GM18502 (cell line): ENCODE data around the gene SHF.

Source experiments
- ATAC-seq: cut with Tn5 transposase; IDR thresholded peaks from one replicate; pipeline ENCODE4 v1.9.1; 2021; ENCODE audit warnings: mild to moderate bottlenecking; ENCODE audit not compliant: unreplicated experiment, poor library complexity

SHF gene

GRCh38 chr15:45174069-45174468 is 13.7 kb downstream of the SHF start:
- ATAC-seq: no peak

DNA sequence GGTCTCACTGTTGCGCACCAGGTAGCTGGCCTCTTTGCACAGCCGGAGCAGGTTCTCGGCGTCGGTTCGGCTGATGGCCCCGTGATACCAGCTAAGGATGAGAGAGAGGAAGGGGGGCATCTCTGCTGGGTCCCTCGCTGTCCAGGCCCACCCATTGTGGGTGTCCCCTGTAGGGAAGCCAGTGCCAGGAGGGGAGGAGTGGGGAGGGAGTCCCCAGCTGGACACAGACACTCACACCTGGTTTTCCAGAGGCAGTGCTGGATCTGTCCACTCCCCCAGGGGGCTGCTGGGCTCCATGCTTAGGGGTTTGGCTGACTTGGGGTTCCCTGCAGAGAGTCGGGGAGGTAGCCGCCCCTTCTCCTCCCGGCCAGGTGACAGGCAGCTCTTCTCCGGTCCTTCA is 15.9 kb downstream of the SHF start:
- no peak for ATAC-seq

DNA sequence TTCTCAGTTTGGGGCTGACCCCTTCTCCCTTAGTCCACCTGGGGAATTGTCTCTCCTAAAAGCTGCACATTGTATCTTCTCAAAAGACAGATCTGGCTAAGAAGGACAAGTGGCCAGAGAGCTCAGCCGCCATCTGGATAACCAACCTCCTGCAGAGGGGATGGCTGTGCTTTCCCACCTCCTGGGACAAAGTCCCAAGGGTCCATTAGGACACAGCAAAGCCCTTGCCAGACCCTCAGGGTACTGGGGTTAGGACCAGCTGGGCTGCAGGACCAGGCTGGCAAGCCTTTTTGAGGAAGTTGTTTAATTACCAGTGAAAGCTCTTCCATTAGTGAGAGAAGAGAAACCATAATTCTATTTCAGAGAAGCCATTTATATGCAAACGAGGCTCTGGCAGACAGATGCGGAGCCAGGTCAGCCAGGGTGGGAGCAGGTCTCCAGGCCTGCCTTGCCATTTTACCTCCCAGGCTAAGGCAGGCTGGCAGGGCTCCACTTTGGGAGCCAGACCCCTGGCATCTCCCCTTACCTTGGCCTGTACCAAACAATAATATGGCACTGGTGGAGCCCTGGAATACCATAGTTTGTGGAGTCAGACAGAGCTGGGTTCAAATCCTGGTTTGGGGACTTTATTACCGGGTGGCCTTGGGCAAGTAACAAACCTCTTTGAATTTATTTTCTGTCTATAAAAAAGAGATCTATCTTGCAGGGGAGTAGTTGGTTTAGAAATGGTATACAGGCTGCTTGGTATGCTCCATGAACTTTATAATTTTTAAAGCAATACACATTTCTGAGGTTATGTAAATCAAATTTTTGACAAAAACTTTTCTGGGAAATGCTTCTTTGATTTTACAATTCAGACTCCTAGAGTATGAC is 17.9 kb downstream of the SHF start:
- no peak for ATAC-seq

DNA sequence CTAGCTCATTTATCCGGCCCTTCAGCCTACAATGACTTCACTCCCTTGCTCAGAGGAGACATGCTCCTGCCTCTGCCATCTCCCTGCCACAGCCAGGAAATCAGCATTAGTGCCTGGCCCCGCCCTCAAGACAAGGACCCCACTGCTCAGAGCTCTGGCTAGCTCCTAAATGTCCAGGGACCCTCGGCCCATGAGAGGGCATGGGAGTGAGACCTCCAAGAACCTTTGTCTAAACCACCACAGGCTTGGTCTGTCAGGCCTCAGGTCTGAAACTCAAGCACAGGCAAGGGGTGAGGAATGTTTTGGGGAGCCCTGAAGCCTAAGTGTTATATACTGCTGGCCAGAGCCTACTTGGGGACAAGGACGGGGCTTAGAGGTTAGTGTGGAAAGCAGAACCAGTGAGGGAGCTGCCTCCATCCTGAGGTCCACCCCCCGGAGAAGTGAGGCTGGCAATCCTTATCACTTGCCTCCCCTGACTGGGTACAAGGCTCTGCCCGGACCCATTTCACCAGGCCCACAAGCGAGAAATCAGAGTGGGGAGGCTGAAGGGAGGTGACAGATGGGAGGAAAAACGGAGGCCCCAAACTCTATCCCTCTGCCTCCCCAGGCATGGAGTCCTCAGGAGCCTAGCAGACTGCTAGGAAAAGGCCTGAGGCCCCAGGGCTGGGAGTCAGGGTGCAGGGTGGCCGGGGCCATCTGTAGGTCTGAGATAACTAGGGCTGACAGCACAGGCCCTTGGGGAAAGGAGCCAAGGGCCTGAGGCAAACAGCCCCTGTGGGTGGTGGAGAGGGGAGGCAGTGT is 18.8 kb downstream of the SHF start:
- no peak for ATAC-seq

GRCh38 chr15:45168286-45168685 is 19.5 kb downstream of the SHF start:
- ATAC-seq: no peak

DNA sequence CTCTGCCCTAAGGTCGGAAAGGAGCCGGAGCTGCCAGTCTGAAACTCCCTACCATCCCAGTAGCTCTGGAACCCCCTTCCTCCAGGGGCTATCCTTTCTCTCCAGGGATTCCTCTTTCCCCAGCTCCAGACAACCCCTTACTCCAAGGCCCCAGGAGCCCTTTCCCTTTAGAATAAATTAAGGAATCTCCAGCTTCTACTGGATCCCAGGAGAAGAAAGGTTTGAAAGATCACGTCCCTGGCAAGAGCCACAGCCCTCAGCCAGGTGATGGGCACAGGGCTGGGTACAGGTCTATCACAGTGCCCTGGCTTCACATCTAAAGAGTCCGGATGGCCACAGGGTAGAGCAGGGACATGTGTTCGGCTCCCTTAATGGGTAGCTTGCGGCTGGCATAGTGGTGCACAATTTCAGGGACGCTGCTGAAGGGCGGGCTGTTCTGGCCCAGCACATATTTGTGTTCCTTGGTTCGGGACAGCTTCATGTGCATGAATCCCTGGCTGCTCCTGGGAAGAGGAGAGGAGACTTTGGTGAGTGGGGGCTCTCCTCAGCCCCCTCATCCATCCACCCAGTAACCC is 20.0 kb downstream of the SHF start:
- ATAC-seq: no peak

- peak; percentile 96 for ATAC-seq
These were observed 20.7 kb downstream of the SHF start for GRCh38 chr15:45166834-45167630.

DNA sequence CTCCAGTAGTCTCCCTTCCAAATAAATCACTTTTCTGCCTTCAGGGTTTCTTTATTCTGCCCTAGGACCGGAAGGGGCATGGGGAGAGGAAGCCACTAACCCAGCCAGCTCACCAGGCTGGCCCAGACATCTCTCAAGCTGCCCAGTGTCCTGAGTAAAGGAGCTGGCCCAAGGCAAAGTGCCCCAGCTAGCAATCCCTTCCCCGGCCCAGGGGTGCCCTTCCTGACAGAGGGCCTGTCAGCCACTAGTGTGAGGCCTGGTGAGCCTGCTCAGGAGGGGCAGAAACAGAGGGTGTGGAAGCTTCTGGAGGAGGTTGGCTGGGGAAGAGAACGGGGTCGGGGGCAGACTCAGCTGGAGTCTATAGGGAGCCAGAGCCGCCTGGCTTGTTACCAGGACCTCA is 22.2 kb downstream of the SHF start:
- ATAC-seq: no peak

GRCh38 chr15:45164914-45165313 is 22.9 kb downstream of the SHF start:
- ATAC-seq: no peak

GRCh38 chr15:45163508-45163856 is 24.3 kb downstream of the SHF start:
- ATAC-seq: no peak

- ATAC-seq: no peak
These were observed 24.8 kb downstream of the SHF start for GRCh38 chr15:45162771-45163507.

DNA sequence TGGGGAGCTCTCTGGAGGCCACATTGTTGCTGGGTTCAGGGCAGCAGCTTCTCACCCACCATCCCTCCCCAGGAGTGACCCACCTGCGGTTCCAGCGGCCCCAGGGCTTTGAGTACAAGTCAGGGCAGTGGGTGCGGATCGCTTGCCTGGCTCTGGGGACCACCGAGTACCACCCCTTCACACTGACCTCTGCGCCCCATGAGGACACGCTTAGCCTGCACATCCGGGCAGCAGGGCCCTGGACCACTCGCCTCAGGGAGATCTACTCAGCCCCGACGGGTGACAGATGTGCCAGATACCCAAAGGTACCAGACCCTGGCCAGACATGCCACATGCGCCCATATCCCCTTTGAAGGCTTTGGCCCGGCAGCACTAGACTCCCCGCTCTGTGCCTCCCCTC is 26.1 kb downstream of the SHF start:
- no peak for ATAC-seq

GRCh38 chr15:45157974-45158373 is 29.8 kb downstream of the SHF start:
- ATAC-seq: no peak

- ATAC-seq: no peak
These were observed 30.9 kb downstream of the SHF start for GRCh38 chr15:45156744-45157455.

- ATAC-seq: no peak
These were observed 32.0 kb downstream of the SHF start for GRCh38 chr15:45155739-45156138.

GRCh38 chr15:45151998-45152828 is 35.6 kb downstream of the SHF start:
- ATAC-seq: no peak

- no peak for ATAC-seq
These were observed 36.8 kb downstream of the SHF start for GRCh38 chr15:45150997-45151396.

GRCh38 chr15:45150481-45150880 is 37.3 kb downstream of the SHF start:
- no peak for ATAC-seq
